ENCODE data around the gene DBH.

DNA sequence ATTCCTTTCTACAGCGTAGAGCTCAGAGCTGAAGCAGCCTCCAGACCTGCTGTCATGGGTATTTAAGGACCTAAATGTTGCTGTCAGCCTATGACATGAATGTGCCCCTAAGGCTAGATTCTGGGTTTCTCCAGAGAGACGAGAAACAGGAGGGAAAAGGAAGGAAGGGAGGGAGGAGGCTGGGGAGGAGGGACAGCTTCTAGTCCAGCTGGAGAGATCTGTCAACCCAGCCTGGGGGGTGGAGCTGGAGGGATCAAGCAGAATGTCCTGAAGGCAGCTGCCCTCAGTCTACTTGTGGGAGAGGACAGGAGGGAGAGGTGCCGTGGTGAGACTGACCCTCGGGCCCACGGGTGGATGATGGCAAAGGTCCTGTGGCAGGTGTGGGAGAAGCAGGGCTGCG is 1.1 kb upstream of the DBH start:
- TF ChIP-seq, protein P1, sequence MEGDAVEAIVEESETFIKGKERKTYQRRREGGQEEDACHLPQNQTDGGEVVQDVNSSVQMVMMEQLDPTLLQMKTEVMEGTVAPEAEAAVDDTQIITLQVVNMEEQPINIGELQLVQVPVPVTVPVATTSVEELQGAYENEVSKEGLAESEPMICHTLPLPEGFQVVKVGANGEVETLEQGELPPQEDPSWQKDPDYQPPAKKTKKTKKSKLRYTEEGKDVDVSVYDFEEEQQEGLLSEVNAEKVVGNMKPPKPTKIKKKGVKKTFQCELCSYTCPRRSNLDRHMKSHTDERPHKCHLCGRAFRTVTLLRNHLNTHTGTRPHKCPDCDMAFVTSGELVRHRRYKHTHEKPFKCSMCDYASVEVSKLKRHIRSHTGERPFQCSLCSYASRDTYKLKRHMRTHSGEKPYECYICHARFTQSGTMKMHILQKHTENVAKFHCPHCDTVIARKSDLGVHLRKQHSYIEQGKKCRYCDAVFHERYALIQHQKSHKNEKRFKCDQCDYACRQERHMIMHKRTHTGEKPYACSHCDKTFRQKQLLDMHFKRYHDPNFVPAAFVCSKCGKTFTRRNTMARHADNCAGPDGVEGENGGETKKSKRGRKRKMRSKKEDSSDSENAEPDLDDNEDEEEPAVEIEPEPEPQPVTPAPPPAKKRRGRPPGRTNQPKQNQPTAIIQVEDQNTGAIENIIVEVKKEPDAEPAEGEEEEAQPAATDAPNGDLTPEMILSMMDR (IDR thresholded peaks at IDR 0.05; ENCODE audit: borderline replicate concordance, extremely low read depth, low read length, poor library complexity, severe bottlenecking), result no peak
- TF ChIP-seq EZH2 (IDR thresholded peaks at IDR 0.05; ENCODE audit: borderline replicate concordance, low read depth, low read length, severe bottlenecking), result no peak

All from DND-41 (cell line).